ENCODE results near the gene GPRC5C. TPM values are rescaled to one million over a fixed set of nuclear protein-coding genes. Genes with fewer than 3 reads are reported as not detected.
A peak's percentile ranks its signal among the peaks of the same experiment; 100 is the strongest.

Gene GPRC5C
- total and polyA plus RNA-seq, 2 of the 13 experiments (the other 11 are each of a cell fraction or from before 2014, with no cell fraction given) = 85.6 to 300 TPM

GRCh38 chr17:74429604-74430384, 2.1 kb upstream of the GPRC5C start (continued):
- TF ChIP-seq BHLHE40 (IDR thresholded peaks at IDR 0.05; ENCODE audit: low read length) (no peak), ZNF747 (CRISPR knock-in tag; IDR thresholded peaks at IDR 0.05; ENCODE audit: borderline replicate concordance) (no peak), POLR2A (IDR thresholded peaks at IDR 0.05; ENCODE audit: insufficient read depth in 1 of 2, low read depth in 2 of 2, low read length in 2 of 2) (peak in 1 of 2 experiments; percentile 75; a peak in 2 of 4 replicates), HDAC2 (CRISPR knock-in tag; IDR thresholded peaks at IDR 0.05) (no peak), ZNF672 (CRISPR knock-in tag; IDR thresholded peaks at IDR 0.05) (no peak), ZNF577 (CRISPR knock-in tag; IDR thresholded peaks at IDR 0.05; ENCODE audit: borderline replicate concordance, low read depth) (no peak), SOX13 (IDR thresholded peaks at IDR 0.05) (no peak), SOX13 (CRISPR knock-in tag; conservative IDR thresholded peaks at IDR 0.05 in 1 of 2, IDR thresholded peaks at IDR 0.05 in 1 of 2) (peak in 1 of 2 experiments; percentile 35; a peak in 1 of 4 replicates), MYNN (CRISPR knock-in tag; IDR thresholded peaks at IDR 0.05; ENCODE audit: low read depth) (no peak), CREB3 (CRISPR knock-in tag; IDR thresholded peaks at IDR 0.05) (no peak), ZNF784 (CRISPR knock-in tag; IDR thresholded peaks at IDR 0.05; ENCODE audit: borderline replicate concordance) (no peak), ZNF331 (CRISPR knock-in tag; IDR thresholded peaks at IDR 0.05) (no peak; the same call in 1 of the 2 replicates), ZNF552 (CRISPR knock-in tag; IDR thresholded peaks at IDR 0.05; ENCODE audit: borderline replicate concordance) (peak; percentile 52; the same call in 1 of the 2 replicates), ZZZ3 (CRISPR knock-in tag; IDR thresholded peaks at IDR 0.05; ENCODE audit: borderline replicate concordance) (peak; percentile 77; the same call in 1 of the 2 replicates), ZNF788 (CRISPR knock-in tag; IDR thresholded peaks at IDR 0.05; ENCODE audit: borderline replicate concordance) (no peak), ZNF362 (CRISPR knock-in tag; IDR thresholded peaks at IDR 0.05; ENCODE audit: borderline replicate concordance) (peak; percentile 43; the same call in 1 of the 2 replicates)
- TF ChIP-seq, protein P1, sequence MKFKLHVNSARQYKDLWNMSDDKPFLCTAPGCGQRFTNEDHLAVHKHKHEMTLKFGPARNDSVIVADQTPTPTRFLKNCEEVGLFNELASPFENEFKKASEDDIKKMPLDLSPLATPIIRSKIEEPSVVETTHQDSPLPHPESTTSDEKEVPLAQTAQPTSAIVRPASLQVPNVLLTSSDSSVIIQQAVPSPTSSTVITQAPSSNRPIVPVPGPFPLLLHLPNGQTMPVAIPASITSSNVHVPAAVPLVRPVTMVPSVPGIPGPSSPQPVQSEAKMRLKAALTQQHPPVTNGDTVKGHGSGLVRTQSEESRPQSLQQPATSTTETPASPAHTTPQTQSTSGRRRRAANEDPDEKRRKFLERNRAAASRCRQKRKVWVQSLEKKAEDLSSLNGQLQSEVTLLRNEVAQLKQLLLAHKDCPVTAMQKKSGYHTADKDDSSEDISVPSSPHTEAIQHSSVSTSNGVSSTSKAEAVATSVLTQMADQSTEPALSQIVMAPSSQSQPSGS (CRISPR knock-in tag; IDR thresholded peaks at IDR 0.05) = no peak
- TF ChIP-seq, protein P2, sequence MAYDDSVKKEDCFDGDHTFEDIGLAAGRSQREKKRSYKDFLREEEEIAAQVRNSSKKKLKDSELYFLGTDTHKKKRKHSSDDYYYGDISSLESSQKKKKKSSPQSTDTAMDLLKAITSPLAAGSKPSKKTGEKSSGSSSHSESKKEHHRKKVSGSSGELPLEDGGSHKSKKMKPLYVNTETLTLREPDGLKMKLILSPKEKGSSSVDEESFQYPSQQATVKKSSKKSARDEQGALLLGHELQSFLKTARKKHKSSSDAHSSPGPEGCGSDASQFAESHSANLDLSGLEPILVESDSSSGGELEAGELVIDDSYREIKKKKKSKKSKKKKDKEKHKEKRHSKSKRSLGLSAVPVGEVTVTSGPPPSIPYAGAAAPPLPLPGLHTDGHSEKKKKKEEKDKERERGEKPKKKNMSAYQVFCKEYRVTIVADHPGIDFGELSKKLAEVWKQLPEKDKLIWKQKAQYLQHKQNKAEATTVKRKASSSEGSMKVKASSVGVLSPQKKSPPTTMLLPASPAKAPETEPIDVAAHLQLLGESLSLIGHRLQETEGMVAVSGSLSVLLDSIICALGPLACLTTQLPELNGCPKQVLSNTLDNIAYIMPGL (CRISPR knock-in tag; IDR thresholded peaks at IDR 0.05; ENCODE audit: borderline replicate concordance in 1 of 2, low read depth in 1 of 2) = no peak; a peak in 1 of 4 replicates
- TF ChIP-seq, protein P3, sequence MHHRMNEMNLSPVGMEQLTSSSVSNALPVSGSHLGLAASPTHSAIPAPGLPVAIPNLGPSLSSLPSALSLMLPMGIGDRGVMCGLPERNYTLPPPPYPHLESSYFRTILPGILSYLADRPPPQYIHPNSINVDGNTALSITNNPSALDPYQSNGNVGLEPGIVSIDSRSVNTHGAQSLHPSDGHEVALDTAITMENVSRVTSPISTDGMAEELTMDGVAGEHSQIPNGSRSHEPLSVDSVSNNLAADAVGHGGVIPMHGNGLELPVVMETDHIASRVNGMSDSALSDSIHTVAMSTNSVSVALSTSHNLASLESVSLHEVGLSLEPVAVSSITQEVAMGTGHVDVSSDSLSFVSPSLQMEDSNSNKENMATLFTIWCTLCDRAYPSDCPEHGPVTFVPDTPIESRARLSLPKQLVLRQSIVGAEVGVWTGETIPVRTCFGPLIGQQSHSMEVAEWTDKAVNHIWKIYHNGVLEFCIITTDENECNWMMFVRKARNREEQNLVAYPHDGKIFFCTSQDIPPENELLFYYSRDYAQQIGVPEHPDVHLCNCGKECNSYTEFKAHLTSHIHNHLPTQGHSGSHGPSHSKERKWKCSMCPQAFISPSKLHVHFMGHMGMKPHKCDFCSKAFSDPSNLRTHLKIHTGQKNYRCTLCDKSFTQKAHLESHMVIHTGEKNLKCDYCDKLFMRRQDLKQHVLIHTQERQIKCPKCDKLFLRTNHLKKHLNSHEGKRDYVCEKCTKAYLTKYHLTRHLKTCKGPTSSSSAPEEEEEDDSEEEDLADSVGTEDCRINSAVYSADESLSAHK (CRISPR knock-in tag; IDR thresholded peaks at IDR 0.05; ENCODE audit: borderline replicate concordance) = no peak

All from HepG2 (cell line).